Osteocyte (in vitro differentiated cells): ENCODE results near the gene PSMA5. TPM values are rescaled to one million over a fixed set of nuclear protein-coding genes. Genes with fewer than 3 reads are reported as not detected.
"Not testable (repeated sequence)": the region's sequence is repeated elsewhere in the genome, so short reads cannot be mapped to it uniquely, and the experiment has no call there.

Experiments used
- DNase-seq: peaks from one replicate; pipeline ENCODE4 v3.0.0; 2021; ENCODE audit warnings: mixed read lengths; ENCODE audit not compliant: unreplicated experiment; ENCODE audit errors: extremely low spot score
- H3K27ac Mint-ChIP-seq: one replicate; pipeline ENCODE4 v1.8.0; 2021; ENCODE audit warnings: mild to moderate bottlenecking, mixed read lengths; ENCODE audit not compliant: unreplicated experiment
- H3K27me3 Mint-ChIP-seq: one replicate; pipeline ENCODE4 v1.8.0; 2021; ENCODE audit warnings: mixed read lengths; ENCODE audit not compliant: unreplicated experiment
- H3K36me3 Mint-ChIP-seq: one replicate; pipeline ENCODE4 v1.8.0; 2021; ENCODE audit warnings: mixed read lengths; ENCODE audit not compliant: unreplicated experiment
- H3K4me1 Mint-ChIP-seq: one replicate; pipeline ENCODE4 v1.8.0; 2021; ENCODE audit warnings: mixed read lengths; ENCODE audit not compliant: unreplicated experiment
- H3K4me3 Mint-ChIP-seq: one replicate; pipeline ENCODE4 v1.8.0; 2021; ENCODE audit warnings: mild to moderate bottlenecking, moderate library complexity, mixed read lengths; ENCODE audit not compliant: unreplicated experiment
- H3K9me3 Mint-ChIP-seq: one replicate; pipeline ENCODE4 v1.8.0; 2021; ENCODE audit warnings: mixed read lengths; ENCODE audit not compliant: unreplicated experiment
- CTCF ChIP-seq: fragments of 200-600 bp; sonication (generic); IDR thresholded peaks from 2 replicates; pipeline ENCODE4 v1.5.0; 2021; ENCODE audit warnings: antibody characterized with exemption, mild to moderate bottlenecking, moderate library complexity
- total RNA-seq: library from RNA; stranded (reverse); gene quantifications from 2 replicates; pipeline ENCODE4 v1.2.1, GENCODE V29; 2021

The PSMA5 gene
- total RNA-seq, 1 donor from 2014 or later = 108 TPM

GRCh38 chr1:109395602-109396512, 30.4 kb downstream of the PSMA5 start:
- Mint-ChIP-seq H3K27ac (peak overlapping the region; percentile 84), H3K27me3 (no peaks in the 10 kb centered on the region), H3K36me3 (no peaks in the 10 kb centered on the region), H3K9me3 (no peaks in the 10 kb centered on the region), H3K4me3 (peak overlapping the region; percentile 92), H3K4me1 (peaks cover 74% of the 10 kb centered on the region)
- no peak for DNase-seq
- no peak for TF ChIP-seq CTCF

DNA sequence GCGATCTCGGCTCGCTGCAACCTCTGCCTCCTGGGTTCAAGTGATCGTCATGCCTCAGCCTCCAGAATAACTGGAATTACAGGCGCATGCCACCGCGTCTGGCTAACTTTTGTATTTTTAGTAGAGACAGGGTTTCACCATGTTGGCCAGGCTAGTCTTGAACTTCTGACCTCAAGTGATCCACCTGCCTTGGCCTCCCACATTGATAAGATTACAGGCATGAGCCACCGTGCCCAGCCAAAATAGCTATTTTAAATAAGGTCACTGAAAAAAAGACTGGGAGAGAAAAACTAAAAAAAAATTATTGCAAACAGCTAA, 31.0 kb downstream of the PSMA5 start:
- H3K9me3 Mint-ChIP-seq, H3K27me3 Mint-ChIP-seq, DNase-seq, H3K4me3 Mint-ChIP-seq, H3K36me3 Mint-ChIP-seq: not testable (repeated sequence)
- H3K27ac Mint-ChIP-seq = peak overlapping the region; percentile 84
- H3K4me1 Mint-ChIP-seq = peaks cover 79% of the 10 kb centered on the region

DNA sequence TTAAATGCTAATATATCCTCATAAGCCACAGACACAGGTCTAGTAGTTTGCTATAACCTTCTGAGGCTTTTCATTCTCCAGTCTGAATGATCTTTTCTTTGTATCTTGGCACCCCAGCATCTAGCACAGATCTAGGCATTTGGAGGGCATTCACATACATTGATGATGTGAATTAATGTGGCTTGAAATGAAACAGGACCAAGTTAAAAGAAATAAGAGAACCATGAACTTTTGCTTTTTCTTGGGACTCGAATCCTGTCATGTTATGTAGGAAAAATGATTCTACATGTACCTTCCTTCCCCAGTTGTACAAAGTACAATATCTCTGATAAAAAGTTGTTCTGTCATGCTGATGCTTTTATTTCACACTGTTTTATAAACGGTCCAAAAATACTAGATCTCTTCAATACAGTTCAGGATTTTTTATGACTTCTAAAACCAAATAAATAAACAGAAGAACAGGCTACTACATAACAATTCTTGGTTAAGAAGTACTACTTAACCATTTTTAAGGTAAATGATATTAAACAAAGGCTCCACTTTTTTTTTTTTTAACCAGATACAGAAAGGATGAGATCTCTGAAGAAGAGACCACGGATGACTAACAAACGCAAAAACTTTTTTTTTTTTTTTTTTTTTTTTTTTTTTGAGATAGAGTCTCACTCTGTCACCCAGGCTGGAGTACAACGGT, 31.5 kb downstream of the PSMA5 start:
- Mint-ChIP-seq H3K27me3 (no peaks in the 10 kb centered on the region), H3K36me3 (no peaks in the 10 kb centered on the region), H3K4me3 (peak overlapping the region; percentile 29), H3K9me3 (no peaks in the 10 kb centered on the region), H3K27ac (peak overlapping the region; percentile 84), H3K4me1 (peaks cover 84% of the 10 kb centered on the region)
- TF ChIP-seq CTCF = no peak
- DNase-seq = no peak

DNA sequence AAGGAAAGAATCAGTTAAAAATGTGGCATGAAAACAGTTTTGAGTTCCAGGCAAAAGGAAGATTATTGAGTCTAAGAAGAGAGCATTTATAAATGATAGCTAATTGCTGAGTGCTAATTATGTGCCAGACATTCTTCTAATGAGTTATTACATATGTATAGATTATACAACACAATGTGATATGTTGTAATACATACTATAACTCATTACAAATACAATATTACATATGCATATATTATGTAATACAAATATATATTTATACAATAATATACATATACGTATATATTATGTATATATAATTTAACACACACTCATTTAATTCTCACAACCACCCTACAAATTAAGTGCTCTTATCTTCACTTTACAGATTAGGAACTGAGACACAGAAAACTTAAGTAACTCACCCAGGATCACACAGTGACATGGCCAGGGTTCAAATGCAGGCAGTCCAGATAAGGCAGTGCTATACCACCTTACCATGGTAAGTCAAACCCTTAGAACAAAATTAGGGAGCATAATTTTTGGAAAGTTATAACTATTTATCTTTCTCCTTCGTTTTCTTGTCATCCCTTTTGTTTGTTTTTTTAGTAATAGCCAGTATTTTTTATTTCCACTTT, 32.5 kb downstream of the PSMA5 start:
- Mint-ChIP-seq H3K9me3 (no peaks in the 10 kb centered on the region), H3K27me3 (no peaks in the 10 kb centered on the region), H3K27ac (peak overlapping the region; percentile 95), H3K36me3 (peaks cover 2% of the 10 kb centered on the region), H3K4me1 (peaks cover 87% of the 10 kb centered on the region), H3K4me3 (no peak overlapping the region)
- TF ChIP-seq CTCF = no peak
- no peak for DNase-seq

DNA sequence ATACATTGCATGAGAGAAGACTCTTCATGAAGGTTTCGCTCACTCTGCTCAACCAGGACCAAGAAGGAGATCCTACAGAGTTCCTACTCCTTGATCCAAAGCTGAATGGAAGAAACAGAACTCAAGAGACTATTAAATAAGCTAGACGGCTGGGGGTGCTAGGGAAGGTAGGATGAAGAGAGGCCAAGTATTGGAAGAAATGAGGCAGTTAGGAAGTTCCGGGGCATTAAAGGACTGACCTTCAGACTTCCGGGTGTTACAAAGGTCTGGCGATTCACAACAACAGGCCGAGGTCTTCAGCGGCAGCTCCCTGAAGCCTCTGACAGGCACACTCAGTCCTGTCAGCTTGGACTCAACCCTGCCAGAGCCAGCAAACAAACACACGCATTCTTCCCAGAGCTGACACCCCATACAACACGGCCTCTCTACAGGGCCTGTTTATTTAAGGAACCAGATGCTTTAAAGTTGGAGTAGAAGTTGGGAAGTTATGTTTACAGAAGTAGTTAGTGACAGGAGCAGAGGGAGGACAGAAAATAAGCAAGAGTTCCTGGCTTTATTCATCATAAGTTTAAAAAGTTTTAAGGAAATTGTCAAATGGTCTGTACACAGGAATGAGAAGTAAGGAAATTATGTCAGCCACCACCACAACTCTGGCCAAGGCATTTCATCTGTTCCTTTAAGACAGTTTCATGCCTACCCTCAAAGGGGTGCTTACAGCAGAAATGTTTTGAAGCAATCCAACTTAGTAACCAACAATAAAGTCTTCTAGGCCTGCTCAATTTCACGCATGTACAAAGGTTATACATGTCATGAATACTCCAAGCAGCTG, 33.2 kb downstream of the PSMA5 start:
- Mint-ChIP-seq H3K27me3 (no peaks in the 10 kb centered on the region), H3K36me3 (peaks cover 3% of the 10 kb centered on the region), H3K4me1 (peaks cover 80% of the 10 kb centered on the region), H3K4me3 (peak overlapping the region; percentile 60), H3K9me3 (no peaks in the 10 kb centered on the region), H3K27ac (peak overlapping the region; percentile 95)
- no peak for DNase-seq
- no peak for TF ChIP-seq CTCF
